Esophagus squamous epithelium (tissue), 5 donors: ENCODE measurements around the gene CA5A. TPM values are rescaled to one million over a fixed set of nuclear protein-coding genes. Genes with fewer than 3 reads are reported as not detected.
"Not testable (repeated sequence)": the region's sequence is repeated elsewhere in the genome, so short reads cannot be mapped to it uniquely, and the experiment has no call there.

ENCODE experiments used
- DNase-seq: peaks from one replicate; lab custom pipeline; 2025; lab: John Stamatoyannopoulos, UW
- H3K27ac ChIP-seq, 4 donors: fragments of 200-600 bp; sonication (generic); one replicate each; pipeline ENCODE4 v1.5.1; 2016 to 2019; ENCODE audit warnings: mild to moderate bottlenecking in 1 of 4
- H3K27me3 ChIP-seq, 4 donors: fragments of 200-600 bp; sonication (generic); 1 replicate in 3 of 4; 2 replicates in 1 of 4; pipeline versions ENCODE4 v1.5.1 to v1.6.0; 2017 to 2021; ENCODE audit warnings: antibody characterized with exemption in 1 of 4
- H3K36me3 ChIP-seq, 3 donors: fragments of 200-600 bp; sonication (generic); one replicate each; pipeline ENCODE4 v1.5.1; 2016 to 2019
- H3K4me1 ChIP-seq, 3 donors: fragments of 200-600 bp; sonication (generic); one replicate each; pipeline ENCODE4 v1.5.1; 2017 to 2019
- H3K4me3 ChIP-seq, 4 donors: fragments of 200-600 bp; sonication (generic); 1 replicate in 3 of 4; 2 replicates in 1 of 4; pipeline ENCODE4 v1.5.1; 2016 to 2019; ENCODE audit warnings: mild to moderate bottlenecking in 2 of 4, moderate library complexity in 1 of 4
- H3K9me3 ChIP-seq, 3 donors: fragments of 200-600 bp; sonication (generic); one replicate each; pipeline ENCODE4 v1.5.1; 2016 to 2019
- CTCF ChIP-seq, 6 experiments: fragments of 450-650 bp in 4 of 6; fragments of 200-600 bp in 2 of 6; sonication (generic) in 2 of 6; IDR thresholded peaks; one replicate each; pipeline ENCODE4 v1.5.1; 2016 to 2019; ENCODE audit warnings: antibody characterized with exemption in 6 of 6, mild to moderate bottlenecking in 4 of 6, moderate library complexity in 4 of 6
- POLR2A ChIP-seq, 4 donors: fragments of 450-650 bp; IDR thresholded peaks; one replicate each; pipeline ENCODE4 v1.6.1; 2017; ENCODE audit warnings: antibody characterized with exemption in 4 of 4, mild to moderate bottlenecking in 4 of 4, moderate library complexity in 3 of 4
- WGBS, 2 donors: methylation state at CpG; one replicate each; pipeline ENCODE4 v1.1.5; 2018; 5-methylcytosine and 5-hydroxymethylcytosine counted together
- intact Hi-C: fragments of 100-400 bp; cut with DNase I; formaldehyde crosslinking; loops from one replicate; pipeline ENCODE4 v1.15.0; 2022
- total RNA-seq, 4 donors: library from RNA; depleted of rRNA; stranded (reverse); fragments of >200 nt; gene quantifications; one replicate each; pipeline ENCODE4 v1.1.0, GENCODE V29; 2016
- donor health status: DM: yes; HTN: yes; CAD: no.

Gene CA5A
- total RNA-seq, 4 donors from 2014 or later, result not detected

- peaks cover 0 to 52% (median 0%) of the 10 kb centered on the region in 4 donors for H3K27me3 ChIP-seq
- peaks cover 3 to 26% (median 4%) of the 10 kb centered on the region in 3 donors for H3K4me1 ChIP-seq
- intact Hi-C loops, result no loop called here
- 39 to 65% methylated on average over 17 to 21 of the region's 24 CpGs for WGBS, 2 donors
- H3K36me3 ChIP-seq, result no peaks in the 10 kb centered on the region
- no peak overlapping the region for H3K4me3 ChIP-seq
- DNase-seq, result no peak
- TF ChIP-seq POLR2A (IDR thresholded peaks at IDR 0.05) (no peak), CTCF (IDR thresholded peaks at IDR 0.05) (no peak)
- no peaks in the 10 kb centered on the region for H3K9me3 ChIP-seq
- no peak overlapping the region for H3K27ac ChIP-seq
Measured at GRCh38 chr16:87874639-87875427, 61.5 kb downstream of the CA5A start.

GRCh38 chr16:87870418-87871291 is 65.7 kb downstream of the CA5A start:
- H3K27me3 ChIP-seq, result peaks cover 0 to 32% (median 0%) of the 10 kb centered on the region in 4 donors
- H3K4me3 ChIP-seq, H3K36me3 ChIP-seq, DNase-seq, H3K9me3 ChIP-seq: not testable (repeated sequence)
- 57 to 80% methylated on average over 6 to 14 of the region's 24 CpGs for WGBS, 2 donors
- peaks cover 6 to 68% (median 14%) of the 10 kb centered on the region in 3 donors for H3K4me1 ChIP-seq
- H3K27ac ChIP-seq, result peak overlapping the region in 3 of 4 donors; percentile 23 to 41 (median 36)
- intact Hi-C loops, result loop anchor here (2.0 kb wide), 1 partner anchor 92 kb away; no protein-coding TSS in a partner anchor

GRCh38 chr16:87869879-87870417 is 66.4 kb downstream of the CA5A start:
- H3K9me3 ChIP-seq, H3K4me3 ChIP-seq, H3K36me3 ChIP-seq, DNase-seq: not testable (repeated sequence)
- Histone ChIP-seq H3K27me3 (peaks cover 0 to 25% (median 0%) of the 10 kb centered on the region in 4 donors), H3K27ac (peak overlapping the region; percentile 9 to 85 (median 46)), H3K4me1 (peaks cover 6 to 75% (median 14%) of the 10 kb centered on the region in 3 donors)
- intact Hi-C loops, result loop anchor here (2.0 kb wide), 1 partner anchor 91 kb away; no protein-coding TSS in a partner anchor
- WGBS, 2 donors, result 81 to 82% methylated on average over 2 to 9 of the region's 18 CpGs

- TF ChIP-seq CTCF (IDR thresholded peaks at IDR 0.05) (peak in 1 of 6 experiments; percentile 14), POLR2A (IDR thresholded peaks at IDR 0.05) (peak in 3 of 4 donors; percentile 47 to 88 (median 82))
- 0% methylated on average over 13 to 32 of the region's 109 CpGs for WGBS, 2 donors
- Histone ChIP-seq H3K27me3 (peaks cover 0 to 20% (median 0%) of the 10 kb centered on the region in 4 donors), H3K4me3 (peak within 1 kb of the TSS; percentile 37 to 76 (median 59)), H3K4me1 (peaks cover 10 to 82% (median 14%) of the 10 kb centered on the region in 3 donors), H3K27ac (peak within 1 kb of the TSS; percentile 72 to 85 (median 82))
- DNase-seq, H3K36me3 ChIP-seq, H3K9me3 ChIP-seq, intact Hi-C loops: not testable (repeated sequence)
Measured at GRCh38 chr16:87869061-87869878, 67.1 kb downstream of the CA5A start, which contains the start of gene SLC7A5. Gene SLC7A5 (minus strand): TSS chr16:87869507. CDS start chr16:87869422, 85 bp downstream.

- intact Hi-C loops, DNase-seq, H3K36me3 ChIP-seq, H3K9me3 ChIP-seq: not testable (repeated sequence)
- peaks cover 14 to 90% (median 14%) of the 10 kb centered on the region in 3 donors for H3K4me1 ChIP-seq
- H3K27ac ChIP-seq, result peak overlapping the region; percentile 72 to 85 (median 82)
- H3K4me3 ChIP-seq, result peak overlapping the region; percentile 37 to 76 (median 59)
- 3% methylated on average over 23 to 26 of the region's 37 CpGs for WGBS, 2 donors
- peaks cover 0 to 16% (median 0%) of the 10 kb centered on the region in 4 donors for H3K27me3 ChIP-seq
Measured at GRCh38 chr16:87868254-87869029, 67.9 kb downstream of the CA5A start.

GRCh38 chr16:87865902-87866555 is 70.3 kb downstream of the CA5A start:
- H3K9me3 ChIP-seq, H3K36me3 ChIP-seq, H3K27me3 ChIP-seq, DNase-seq, intact Hi-C loops: not testable (repeated sequence)
- H3K4me3 ChIP-seq, result peak overlapping the region; percentile 37 to 76 (median 59)
- peak overlapping the region; percentile 58 to 85 (median 77) for H3K27ac ChIP-seq
- peaks cover 24 to 100% (median 30%) of the 10 kb centered on the region in 3 donors for H3K4me1 ChIP-seq
- WGBS, 2 donors, result 38% methylated on average over 10 to 16 of the region's 16 CpGs
